ENCODE results near the gene SYT5. TPM values are rescaled to one million over a fixed set of nuclear protein-coding genes. Genes with fewer than 3 reads are reported as not detected.

Gene SYT5
- total and polyA plus RNA-seq, 2 of the 13 experiments (the other 11 are each of a cell fraction or from before 2014, with no cell fraction given): not detected

GRCh38 chr19:55132453-55133129 lies 47.5 kb downstream of the SYT5 start (continued):
- TF ChIP-seq ARID4A (CRISPR knock-in tag; IDR thresholded peaks at IDR 0.05; ENCODE audit: borderline replicate concordance): 0 out of 2 replicates have a peak, but pooled peaks have one; percentile 17
- TF ChIP-seq MTF2 (CRISPR knock-in tag; IDR thresholded peaks at IDR 0.05; ENCODE audit: borderline replicate concordance): 0 out of 2 replicates have a peak, but pooled peaks have one; percentile 30

- in situ Hi-C loops (cut with HindIII; ENCODE audit: extremely low pct_ligation_motif_present, low pct_unique_long_range_greater_than_20kb): no loop called here
- BruUV-seq (replicated peaks): no TSS peak
- H3K27me3 ChIP-seq (ENCODE audit: control insufficient read depth in 1 of 2, insufficient read depth in 2 of 2, low read length in 2 of 2): peaks cover 0 to 27% of the 10 kb centered on the region in 2 experiments; a peak in 1 of 5 replicates
- ChIA-PET CTCF (ENCODE audit: low intra/inter-chr PET ratio, low total read pairs) (interaction anchor here (1.5 kb wide), 1 partner anchor 250 kb away, joined by 3 read pairs; no protein-coding TSS in a partner anchor), POLR2A (no interaction called here)
- no peak overlapping the region for H2AFZ ChIP-seq (ENCODE audit: low read length)
- no peaks in the 10 kb centered on the region for H3K36me3 ChIP-seq (replicated peaks in 1 of 2; ENCODE audit: control insufficient read depth in 1 of 2, insufficient read depth in 2 of 2, low read length in 2 of 2)
- DNase-seq (ENCODE audit: low spot score): no peak
- H3K9me3 ChIP-seq (ENCODE audit: low read length): no peaks in the 10 kb centered on the region
- H3K79me2 ChIP-seq (ENCODE audit: insufficient read depth, low read length): no peaks in the 10 kb centered on the region
- no peak overlapping the region for H3K27ac ChIP-seq (ENCODE audit: extremely low read length, insufficient read depth, low read length)
- H3K4me3 ChIP-seq (replicated peaks in 1 of 3; ENCODE audit: insufficient read depth in 1 of 3, low read depth in 2 of 3, low read length in 3 of 3): no peak overlapping the region
- ATAC-seq: no peak
- WGBS (ENCODE audit: low lambda C conversion rate): 56% methylated on average over 16 of the region's 16 CpGs
- H4K20me1 ChIP-seq (ENCODE audit: insufficient read depth, low read length): no peaks in the 10 kb centered on the region
- intact Hi-C loops (cut with micrococcal nuclease; ENCODE audit: unreplicated experiment): loop anchor here (5.0 kb wide), 1 partner anchor 249 kb away; no protein-coding TSS in a partner anchor
- H3K4me1 ChIP-seq (ENCODE audit: insufficient read depth, low read length): no peaks in the 10 kb centered on the region
- no peak overlapping the region for H3K4me2 ChIP-seq (ENCODE audit: low read depth, low read length)
- H3K9ac ChIP-seq (ENCODE audit: insufficient read depth, low read depth, low read length): no peak overlapping the region
- no peak for FAIRE-seq
- TF ChIP-seq EED (CRISPR knock-in tag; IDR thresholded peaks at IDR 0.05) (no peak), ZBTB38 (CRISPR knock-in tag; IDR thresholded peaks at IDR 0.05) (no peak), ZNF550 (CRISPR knock-in tag; IDR thresholded peaks at IDR 0.05; ENCODE audit: borderline replicate concordance) (no peak), ZNF12 (CRISPR knock-in tag; IDR thresholded peaks at IDR 0.05) (no peak), ATF4 (CRISPR knock-in tag; IDR thresholded peaks at IDR 0.05) (no peak), ZMYM3 (CRISPR knock-in tag; IDR thresholded peaks at IDR 0.05) (no peak), MXD1 (CRISPR knock-in tag; IDR thresholded peaks at IDR 0.05) (no peak), HNF4A (CRISPR knock-in tag; IDR thresholded peaks at IDR 0.05) (no peak), KLF11 (CRISPR knock-in tag; IDR thresholded peaks at IDR 0.05) (no peak)
These were observed 48.7 kb downstream of the SYT5 start for GRCh38 chr19:55131421-55131820.
